ENCODE results near the gene XPC.

- no peak for TF ChIP-seq CTCF (conservative IDR thresholded peaks at IDR 0.05)
- no peak for TF ChIP-seq ZFX (IDR thresholded peaks at IDR 0.05)
Measured at GRCh38 chr3:14141144-14141543, 37.3 kb downstream of the XPC start.

Measured in C4-2B (cell line).